Spleen (tissue), 7 donors: ENCODE data around the gene USHBP1.

Experiments
- CTCF ChIP-seq, 11 experiments: fragments of 200-600 bp in 7 of 11; fragments of 450-650 bp in 4 of 11; sonication (generic) in 4 of 11; IDR thresholded peaks in 8 of 11; conservative IDR thresholded peaks in 3 of 11; 1 replicate in 7 of 11; 2 replicates in 4 of 11; pipeline versions ENCODE4 v1.4.0 to v1.8.0; 2016 to 2021; ENCODE audit warnings: antibody characterized with exemption in 11 of 11, inconsistent platforms in 4 of 11, mild to moderate bottlenecking in 1 of 11
- POLR2A ChIP-seq, 3 donors: fragments of 450-650 bp; IDR thresholded peaks; one replicate each; pipeline ENCODE4 v1.5.1; 2017; ENCODE audit warnings: antibody characterized with exemption in 3 of 3, mild to moderate bottlenecking in 1 of 3
- donor health status: DM: no; HTN: no; CAD: no; lungs with moderate emphysema.
- donor health status: DM: no; HTN: no; CAD: no.
- donor health status: DM: no; HTN: no; CAD: no.

- no peak for TF ChIP-seq POLR2A (IDR thresholded peaks at IDR 0.05)
- TF ChIP-seq CTCF (IDR thresholded peaks at IDR 0.05 in 8 of 11, conservative IDR thresholded peaks at IDR 0.05 in 3 of 11): no peak
Measured at GRCh38 chr19:17309965-17310461, 45.5 kb upstream of the USHBP1 start.
